Gastroesophageal sphincter (tissue), 4 donors: ENCODE measurements around the gene GRM8. TPM values are rescaled to one million over a fixed set of nuclear protein-coding genes. Genes with fewer than 3 reads are reported as not detected.

ENCODE experiments used
- ATAC-seq: fragments of 150-250 bp; one replicate; pipeline ENCODE4 v1.9.1; 2016; ENCODE audit warnings: mild to moderate bottlenecking, moderate library complexity
- H3K27ac ChIP-seq, 4 donors: fragments of 200-600 bp; sonication (generic) in 3 of 4; 1 replicate in 3 of 4; 2 replicates in 1 of 4; pipeline ENCODE4 v1.5.1; 2016 to 2019
- H3K27me3 ChIP-seq: fragments of 200-600 bp; sonication (generic); one replicate; pipeline ENCODE4 v1.5.1; 2019
- H3K36me3 ChIP-seq, 2 donors: fragments of 200-600 bp; sonication (generic); one replicate each; pipeline ENCODE4 v1.5.1; 2019; ENCODE audit warnings: control low read depth in 1 of 2
- H3K4me1 ChIP-seq, 3 donors: fragments of 200-600 bp; sonication (generic); 1 replicate in 2 of 3; 2 replicates in 1 of 3; pipeline ENCODE4 v1.5.1; 2016 to 2019; ENCODE audit warnings: control low read depth in 2 of 3
- H3K4me3 ChIP-seq, 2 donors: fragments of 200-600 bp; sonication (generic); one replicate each; pipeline ENCODE4 v1.5.1; 2019; ENCODE audit warnings: mild to moderate bottlenecking in 1 of 2, moderate library complexity in 1 of 2
- H3K9me3 ChIP-seq, 3 donors: fragments of 200-600 bp; sonication (generic); one replicate each; pipeline ENCODE4 v1.5.1; 2017 to 2019; ENCODE audit warnings: control low read depth in 2 of 3
- EP300 ChIP-seq: sonication (generic); formaldehyde crosslinking; IDR thresholded peaks from one replicate; pipeline ENCODE4 v1.6.1; 2017; ENCODE audit warnings: antibody characterized with exemption, mild to moderate bottlenecking
- POLR2A ChIP-seq, 2 donors: fragments of 450-650 bp; IDR thresholded peaks; one replicate each; pipeline ENCODE4 v1.6.1; 2017; ENCODE audit warnings: antibody characterized with exemption in 2 of 2, mild to moderate bottlenecking in 2 of 2, moderate library complexity in 1 of 2
- POLR2AphosphoS5 ChIP-seq: sonication (generic); formaldehyde crosslinking; IDR thresholded peaks from one replicate; pipeline ENCODE4 v1.6.1; 2017; ENCODE audit warnings: antibody characterized with exemption
- WGBS, 2 donors: methylation state at CpG; one replicate each; pipeline ENCODE4 v1.1.5; 2018; ENCODE audit warnings: low coverage in 1 of 2; 5-methylcytosine and 5-hydroxymethylcytosine counted together
- total RNA-seq, 4 donors: library from RNA; depleted of rRNA; stranded (reverse); fragments of >200 nt; gene quantifications; one replicate each; pipeline ENCODE4 v1.1.0, GENCODE V29; 2016
- TF ChIP-seq, protein P1 (sequence below), 4 experiments: fragments of 200-600 bp in 2 of 4; fragments of 450-650 bp in 2 of 4; sonication (generic) in 1 of 4; IDR thresholded peaks; one replicate each; pipeline ENCODE4 v1.5.1; 2017 to 2019; ENCODE audit warnings: antibody characterized with exemption in 4 of 4, mild to moderate bottlenecking in 2 of 4, moderate library complexity in 2 of 4

Gene GRM8
- 1 to 10 TPM in 1 of 4 donors, under 1 TPM in 2, not detected in 1; 0.07 to 3.4 (median 0.93) TPM for total RNA-seq

DNA sequence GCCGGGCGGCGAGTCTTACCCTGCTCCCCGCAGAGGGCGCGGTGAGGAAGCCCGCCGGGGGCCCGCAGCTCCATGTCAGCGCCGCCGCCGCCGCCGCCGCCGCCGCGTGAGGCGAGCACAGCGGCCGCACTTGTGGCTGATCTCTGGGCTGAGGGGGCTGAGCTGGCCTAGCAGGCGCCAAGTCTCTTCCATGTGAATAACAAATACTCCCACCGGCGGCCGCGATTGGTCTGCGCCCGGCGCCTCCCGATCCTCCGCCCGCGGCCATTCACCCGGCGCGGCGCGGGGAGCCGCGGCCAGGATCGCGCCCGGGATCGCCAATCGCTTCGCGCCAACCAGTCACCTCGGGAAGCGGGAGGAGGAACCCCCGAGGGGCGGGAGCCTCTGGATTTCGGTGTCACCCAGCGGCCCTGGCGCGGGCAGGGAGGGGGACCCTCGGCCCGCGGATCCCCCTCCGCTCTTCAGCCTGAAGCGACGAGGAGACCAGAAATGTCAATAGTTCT is at the start of gene GRM8:
Gene GRM8, minus strand, starts transcription at position 164 of the 503 bp plus-strand sequence.
- Histone ChIP-seq H3K4me3 (peak within 1 kb of the TSS; percentile 49 to 73), H3K27me3 (peaks cover 85% of the 10 kb centered on the region), H3K4me1 (peaks cover 0 to 42% (median 14%) of the 10 kb centered on the region in 3 donors), H3K27ac (peak within 1 kb of the TSS in 3 of 4 donors; percentile 3 to 66 (median 63)), H3K9me3 (no peaks in the 10 kb centered on the region), H3K36me3 (no peaks in the 10 kb centered on the region)
- ATAC-seq = peak; percentile 77
- 0% methylated on average over 2 of the region's 62 CpGs; no CpG with 5 or more reads in 1 of the 2 donors for WGBS, 2 donors
- no peak for TF ChIP-seq POLR2A (IDR thresholded peaks at IDR 0.05)
- TF ChIP-seq, protein P1, sequence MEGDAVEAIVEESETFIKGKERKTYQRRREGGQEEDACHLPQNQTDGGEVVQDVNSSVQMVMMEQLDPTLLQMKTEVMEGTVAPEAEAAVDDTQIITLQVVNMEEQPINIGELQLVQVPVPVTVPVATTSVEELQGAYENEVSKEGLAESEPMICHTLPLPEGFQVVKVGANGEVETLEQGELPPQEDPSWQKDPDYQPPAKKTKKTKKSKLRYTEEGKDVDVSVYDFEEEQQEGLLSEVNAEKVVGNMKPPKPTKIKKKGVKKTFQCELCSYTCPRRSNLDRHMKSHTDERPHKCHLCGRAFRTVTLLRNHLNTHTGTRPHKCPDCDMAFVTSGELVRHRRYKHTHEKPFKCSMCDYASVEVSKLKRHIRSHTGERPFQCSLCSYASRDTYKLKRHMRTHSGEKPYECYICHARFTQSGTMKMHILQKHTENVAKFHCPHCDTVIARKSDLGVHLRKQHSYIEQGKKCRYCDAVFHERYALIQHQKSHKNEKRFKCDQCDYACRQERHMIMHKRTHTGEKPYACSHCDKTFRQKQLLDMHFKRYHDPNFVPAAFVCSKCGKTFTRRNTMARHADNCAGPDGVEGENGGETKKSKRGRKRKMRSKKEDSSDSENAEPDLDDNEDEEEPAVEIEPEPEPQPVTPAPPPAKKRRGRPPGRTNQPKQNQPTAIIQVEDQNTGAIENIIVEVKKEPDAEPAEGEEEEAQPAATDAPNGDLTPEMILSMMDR (IDR thresholded peaks at IDR 0.05) = peak in 2 of 4 experiments; percentile 7 to 19

DNA sequence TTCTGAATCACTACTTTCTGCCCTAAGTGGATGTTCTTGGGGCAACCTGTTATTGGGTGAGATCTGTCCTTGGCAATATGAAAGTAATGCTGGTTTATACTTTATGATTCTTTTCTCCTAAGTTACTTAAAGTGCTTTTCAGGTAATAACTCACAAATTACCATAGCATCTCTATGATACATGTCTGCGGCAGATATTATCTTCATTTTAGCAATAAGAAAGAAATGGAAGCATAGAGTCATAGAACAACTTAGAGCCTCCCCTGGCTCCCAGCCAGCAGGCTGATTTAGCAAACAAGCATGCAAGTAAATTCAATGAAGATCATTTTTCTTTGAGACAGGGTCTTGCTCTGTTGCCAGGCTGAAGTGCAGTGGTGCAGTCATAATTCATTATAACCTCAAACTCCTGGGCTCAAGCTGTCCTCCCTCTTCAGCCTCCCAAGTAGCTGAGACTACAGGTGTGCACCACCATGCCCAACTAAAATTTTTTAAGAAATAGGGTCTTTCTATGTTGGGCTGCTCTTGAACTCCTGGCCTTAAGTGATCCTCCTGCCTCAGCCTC is 38.1 kb upstream of the GRM8 start:
- H3K27ac ChIP-seq = no peak overlapping the region
- H3K4me3 ChIP-seq = no peak overlapping the region
- TF ChIP-seq POLR2AphosphoS5 = no peak
- no peak for TF ChIP-seq EP300
- TF ChIP-seq, protein P1 (IDR thresholded peaks at IDR 0.05) = no peak
- TF ChIP-seq POLR2A (IDR thresholded peaks at IDR 0.05) = no peak
- no peaks in the 10 kb centered on the region for H3K4me1 ChIP-seq
- no peaks in the 10 kb centered on the region for H3K36me3 ChIP-seq
- 77 to 100% methylated on average over 1 of the region's 1 CpG for WGBS, 2 donors
- H3K9me3 ChIP-seq = no peaks in the 10 kb centered on the region
- no peak for ATAC-seq
- peaks cover 14% of the 10 kb centered on the region for H3K27me3 ChIP-seq

DNA sequence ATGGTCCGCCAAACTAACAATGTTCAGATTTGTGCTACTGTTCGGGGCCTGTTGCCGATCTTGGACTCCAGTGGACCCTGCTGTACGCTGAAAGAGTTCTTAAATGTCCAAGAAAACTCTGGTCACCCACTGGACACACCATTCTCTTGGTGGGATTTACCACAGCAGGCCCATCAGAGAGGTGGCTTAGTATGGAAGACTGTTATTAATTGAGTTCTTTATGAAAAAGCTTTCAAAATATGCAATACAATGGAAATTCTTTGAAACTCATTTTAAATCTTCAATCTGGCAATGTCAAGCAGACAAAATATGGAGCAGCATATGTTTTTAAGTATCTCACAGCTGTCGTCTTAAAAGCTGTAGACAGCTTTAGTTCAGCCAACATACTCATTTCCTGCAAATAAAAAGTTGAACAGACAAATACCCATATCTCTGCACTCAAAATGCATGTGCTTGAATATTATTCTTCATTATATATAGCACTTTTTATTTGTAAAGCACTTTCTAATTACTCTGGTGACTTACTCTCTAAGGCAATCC is 37.4 kb upstream of the GRM8 start:
- no peak overlapping the region for H3K4me3 ChIP-seq
- no peaks in the 10 kb centered on the region for H3K4me1 ChIP-seq
- 58 to 77% methylated on average over 5 of the region's 5 CpGs for WGBS, 2 donors
- TF ChIP-seq EP300 = no peak
- no peak for TF ChIP-seq POLR2A (IDR thresholded peaks at IDR 0.05)
- TF ChIP-seq, protein P1 (IDR thresholded peaks at IDR 0.05) = no peak
- no peak for TF ChIP-seq POLR2AphosphoS5
- no peaks in the 10 kb centered on the region for H3K9me3 ChIP-seq
- no peaks in the 10 kb centered on the region for H3K36me3 ChIP-seq
- peaks cover 14% of the 10 kb centered on the region for H3K27me3 ChIP-seq
- no peak for ATAC-seq
- no peak overlapping the region for H3K27ac ChIP-seq

DNA sequence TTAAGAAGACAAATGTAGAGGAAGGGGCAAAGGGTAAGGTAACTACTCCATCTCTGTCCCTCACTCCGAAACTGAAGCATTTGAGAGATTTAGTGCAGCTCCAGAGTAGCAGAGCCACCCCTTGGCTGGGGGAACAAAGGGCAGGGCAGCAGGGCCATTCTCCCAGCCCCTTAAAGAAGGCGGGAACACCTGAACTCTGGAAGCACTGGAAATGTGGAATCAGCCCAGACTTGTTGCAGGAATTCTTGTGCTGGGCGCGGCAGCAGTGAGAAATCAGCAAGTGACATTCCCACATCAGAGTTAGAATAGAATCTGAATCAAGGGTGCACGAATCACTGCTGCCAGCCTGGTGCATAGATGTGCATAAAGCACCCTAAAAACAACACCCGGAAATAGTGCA is 34.4 kb upstream of the GRM8 start:
- TF ChIP-seq POLR2AphosphoS5 (no peak), EP300 (no peak), POLR2A (IDR thresholded peaks at IDR 0.05) (no peak)
- TF ChIP-seq, protein P1 (IDR thresholded peaks at IDR 0.05) = no peak
- H3K36me3 ChIP-seq = no peaks in the 10 kb centered on the region
- ATAC-seq = no peak
- no peaks in the 10 kb centered on the region for H3K9me3 ChIP-seq
- no peaks in the 10 kb centered on the region for H3K4me1 ChIP-seq
- peaks cover 6% of the 10 kb centered on the region for H3K27me3 ChIP-seq
- 57 to 75% methylated on average over 2 to 5 of the region's 6 CpGs for WGBS, 2 donors
- no peak overlapping the region for H3K27ac ChIP-seq
- H3K4me3 ChIP-seq = no peak overlapping the region

DNA sequence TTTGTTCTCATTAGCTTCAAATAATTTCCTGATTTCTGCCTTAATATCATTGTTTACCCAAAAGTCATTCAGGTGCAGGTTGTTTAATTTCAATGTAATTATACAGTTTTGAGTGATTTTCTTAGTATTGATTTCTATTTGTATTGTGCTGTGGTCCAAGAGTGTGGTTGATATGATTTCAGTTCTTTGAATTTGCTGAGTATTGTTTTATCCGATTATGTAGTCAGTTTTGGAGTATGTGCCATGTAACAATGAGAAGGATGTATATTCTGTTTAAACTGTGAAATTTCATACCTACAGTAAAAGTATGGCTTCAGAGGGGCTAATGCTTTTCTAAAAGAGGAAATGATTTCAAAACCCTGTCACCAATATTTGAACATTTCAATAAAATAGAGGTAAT is 17.4 kb upstream of the GRM8 start:
- no peak for ATAC-seq
- H3K27me3 ChIP-seq = peaks cover 23% of the 10 kb centered on the region
- 100% methylated on average over 1 of the region's 1 CpG; no CpG with 5 or more reads in 1 of the 2 donors for WGBS, 2 donors
- H3K27ac ChIP-seq = no peak overlapping the region
- no peaks in the 10 kb centered on the region for H3K4me1 ChIP-seq
- TF ChIP-seq POLR2A (IDR thresholded peaks at IDR 0.05) (no peak), POLR2AphosphoS5 (no peak), EP300 (no peak)
- TF ChIP-seq, protein P1 (IDR thresholded peaks at IDR 0.05) = no peak
- no peaks in the 10 kb centered on the region for H3K36me3 ChIP-seq
- no peaks in the 10 kb centered on the region for H3K9me3 ChIP-seq
- H3K4me3 ChIP-seq = no peak overlapping the region
